Measurements from ENCODE around the gene JAG2.

- TF ChIP-seq CTCF (IDR thresholded peaks at IDR 0.05) (no peak), POLR2AphosphoS5 (IDR thresholded peaks at IDR 0.05) (no peak), EP300 (IDR thresholded peaks at IDR 0.05) (no peak)
These were observed 19.3 kb downstream of the JAG2 start for GRCh38 chr14:105149146-105149781.
